Head of caudate nucleus (tissue), 42 donors: ENCODE results near the gene ADAM33.
A peak's percentile ranks its signal among the peaks of the same experiment; 100 is the strongest.

Experiments
- DNase-seq, 42 donors: peaks; one replicate each; pipeline versions ENCODE4 v3.0.0 to v3.0.0-alpha.2; 2020 to 2021; ENCODE audit warnings: mixed read lengths in 7 of 42
- intact Hi-C: fragments of 100-400 bp; cut with DNase I; formaldehyde crosslinking; loops from one replicate; pipeline ENCODE4 v1.15.0; 2022

Gene ADAM33

GRCh38 chr20:3681931-3682781 lies at the start of gene ADAM33:
Gene ADAM33 (minus strand): TSS chr20:3682010. CDS start chr20:3682004, 6 bp downstream.
- no peak for DNase-seq

GRCh38 chr20:3730803-3731672 lies 49.2 kb upstream of the ADAM33 start:
- intact Hi-C loops = no loop called here
- no peak for DNase-seq

More at GRCh38 chr20:3681931-3682781, at the start of gene ADAM33:
- intact Hi-C loops = no loop called here

- intact Hi-C loops = no loop called here
- no peak for DNase-seq
Observed at GRCh38 chr20:3729811-3730540, 48.2 kb upstream of the ADAM33 start.

- intact Hi-C loops = no loop called here
- DNase-seq = no peak
Observed at GRCh38 chr20:3729378-3729777, 47.6 kb upstream of the ADAM33 start.

GRCh38 chr20:3728876-3729275 lies 47.1 kb upstream of the ADAM33 start:
- DNase-seq = no peak
- intact Hi-C loops = no loop called here

- intact Hi-C loops = no loop called here
- DNase-seq = no peak
Observed at GRCh38 chr20:3728354-3728753, 46.5 kb upstream of the ADAM33 start.

- intact Hi-C loops = no loop called here
- DNase-seq = peak in 8 of 42 donors; percentile 15 to 59 (median 31)
Observed at GRCh38 chr20:3727401-3728021, 45.7 kb upstream of the ADAM33 start.

- no peak for DNase-seq
- intact Hi-C loops = no loop called here
Observed at GRCh38 chr20:3724356-3724755, 42.5 kb upstream of the ADAM33 start.

- intact Hi-C loops = no loop called here
- DNase-seq = no peak
Observed at GRCh38 chr20:3723284-3723683, 41.5 kb upstream of the ADAM33 start.

GRCh38 chr20:3721912-3722311 lies 40.1 kb upstream of the ADAM33 start:
- intact Hi-C loops = no loop called here
- DNase-seq = no peak

- DNase-seq = no peak
- intact Hi-C loops = no loop called here
Observed at GRCh38 chr20:3720626-3721025, 38.8 kb upstream of the ADAM33 start.

- no peak for DNase-seq
- intact Hi-C loops = no loop called here
Observed at GRCh38 chr20:3720068-3720467, 38.3 kb upstream of the ADAM33 start.

- intact Hi-C loops = no loop called here
- DNase-seq = no peak
Observed at GRCh38 chr20:3719046-3719445, 37.2 kb upstream of the ADAM33 start.

- intact Hi-C loops = no loop called here
- DNase-seq = peak in 22 of 42 donors; percentile 18 to 69 (median 36)
Observed at GRCh38 chr20:3716195-3716834, 34.5 kb upstream of the ADAM33 start.

GRCh38 chr20:3714092-3714491 lies 32.3 kb upstream of the ADAM33 start:
- intact Hi-C loops = loop anchor here (5.0 kb wide), 1 partner anchor 37 kb away; no protein-coding TSS in a partner anchor
- DNase-seq = peak in 9 of 42 donors; percentile 7 to 40 (median 25)

- DNase-seq = peak in 40 of 42 donors; percentile 15 to 73 (median 50)
- intact Hi-C loops = loop anchor here (5.0 kb wide), 1 partner anchor 35 kb away; no protein-coding TSS in a partner anchor
Observed at GRCh38 chr20:3712279-3712873, 30.6 kb upstream of the ADAM33 start, which contains the start of gene SIGLEC1. Gene SIGLEC1 (minus strand): TSS chr20:3712600. CDS start chr20:3707128, 5,472 bp downstream.

- intact Hi-C loops = loop anchor here (5.0 kb wide), 1 partner anchor 34 kb away; no protein-coding TSS in a partner anchor
- DNase-seq = peak in 1 of 42 donors; percentile 47
Observed at GRCh38 chr20:3711484-3711941, 29.7 kb upstream of the ADAM33 start.
